BJ (cell line): ENCODE data around the gene AKAP6. TPM values are rescaled to one million over a fixed set of nuclear protein-coding genes. Genes with fewer than 3 reads are reported as not detected.
"Not testable (repeated sequence)": the region's sequence is repeated elsewhere in the genome, so short reads cannot be mapped to it uniquely, and the experiment has no call there.

Experiments
- CTCF ChIA-PET: fragments of 350-600 bp; formaldehyde crosslinking; extraction: SDS; loops from one replicate; lab custom pipeline; 2021; ENCODE audit warnings: antibody characterized with exemption, inconsistent platforms; lab: Yijun Ruan, JAX
- POLR2A ChIA-PET: fragments of 300-600 bp; sonication (Branson Sonifier 250); formaldehyde crosslinking; extraction: SDS; loops from one replicate; lab custom pipeline; 2021; ENCODE audit warnings: antibody characterized with exemption; lab: Charles Lee
- DNase-seq: peaks from one replicate; pipeline ENCODE4 v3.0.0-alpha.2; 2011; ENCODE audit warnings: low read depth
- H3K27me3 ChIP-seq: 2 replicates; pipeline ENCODE4 v1.6.0; 2011; ENCODE audit warnings: low read length; ENCODE audit not compliant: control insufficient read depth, insufficient read depth
- H3K36me3 ChIP-seq: 2 replicates; pipeline ENCODE4 v1.5.1; 2011; ENCODE audit warnings: low read length; ENCODE audit not compliant: control insufficient read depth, insufficient read depth
- H3K4me3 ChIP-seq: 2 replicates; pipeline ENCODE4 v1.5.1; 2011; ENCODE audit warnings: low read depth, mild to moderate bottlenecking, control low read depth, low read length
- polyA plus RNA-seq: library from polyadenylated mRNA; depleted of rRNA; stranded (reverse); fragments of >200 nt; gene quantifications from 2 replicates; pipeline ENCODE4 v1.2.3, GENCODE V29; 2011
- TF ChIP-seq, protein P1 (sequence below): IDR thresholded peaks from 2 replicates; pipeline ENCODE4 v1.5.1; 2011; ENCODE audit warnings: low read depth, mild to moderate bottlenecking, control low read depth, inconsistent platforms, low read length, moderate library complexity; ENCODE audit not compliant: insufficient read depth

The AKAP6 gene
- polyA plus RNA-seq, 1 experiment: 18.5 TPM

DNA sequence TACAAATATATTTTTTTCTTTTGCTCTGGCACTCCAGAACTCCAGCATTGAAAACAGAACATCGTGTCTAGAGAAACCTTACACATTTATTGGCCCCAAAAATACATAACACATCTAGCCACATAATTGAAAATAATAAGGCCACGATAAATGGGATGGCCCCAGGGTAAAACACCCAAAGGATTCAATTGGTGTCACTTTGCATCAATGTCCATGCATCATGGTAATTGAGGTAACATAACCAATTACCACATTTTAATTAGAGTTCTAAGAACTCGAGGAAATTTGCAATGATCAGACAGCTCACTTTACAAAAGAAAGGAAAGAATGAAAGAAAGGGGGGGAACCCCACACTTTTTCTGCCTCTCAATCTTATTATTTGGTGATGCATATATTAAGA, 457.8 kb downstream of the AKAP6 start:
- ChIA-PET POLR2A (no interaction called here), CTCF (no interaction called here)
- Histone ChIP-seq H3K27me3 (no peaks in the 10 kb centered on the region), H3K36me3 (no peaks in the 10 kb centered on the region), H3K4me3 (no peak overlapping the region)
- TF ChIP-seq, protein P1, sequence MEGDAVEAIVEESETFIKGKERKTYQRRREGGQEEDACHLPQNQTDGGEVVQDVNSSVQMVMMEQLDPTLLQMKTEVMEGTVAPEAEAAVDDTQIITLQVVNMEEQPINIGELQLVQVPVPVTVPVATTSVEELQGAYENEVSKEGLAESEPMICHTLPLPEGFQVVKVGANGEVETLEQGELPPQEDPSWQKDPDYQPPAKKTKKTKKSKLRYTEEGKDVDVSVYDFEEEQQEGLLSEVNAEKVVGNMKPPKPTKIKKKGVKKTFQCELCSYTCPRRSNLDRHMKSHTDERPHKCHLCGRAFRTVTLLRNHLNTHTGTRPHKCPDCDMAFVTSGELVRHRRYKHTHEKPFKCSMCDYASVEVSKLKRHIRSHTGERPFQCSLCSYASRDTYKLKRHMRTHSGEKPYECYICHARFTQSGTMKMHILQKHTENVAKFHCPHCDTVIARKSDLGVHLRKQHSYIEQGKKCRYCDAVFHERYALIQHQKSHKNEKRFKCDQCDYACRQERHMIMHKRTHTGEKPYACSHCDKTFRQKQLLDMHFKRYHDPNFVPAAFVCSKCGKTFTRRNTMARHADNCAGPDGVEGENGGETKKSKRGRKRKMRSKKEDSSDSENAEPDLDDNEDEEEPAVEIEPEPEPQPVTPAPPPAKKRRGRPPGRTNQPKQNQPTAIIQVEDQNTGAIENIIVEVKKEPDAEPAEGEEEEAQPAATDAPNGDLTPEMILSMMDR: no peak
- DNase-seq: no peak

DNA sequence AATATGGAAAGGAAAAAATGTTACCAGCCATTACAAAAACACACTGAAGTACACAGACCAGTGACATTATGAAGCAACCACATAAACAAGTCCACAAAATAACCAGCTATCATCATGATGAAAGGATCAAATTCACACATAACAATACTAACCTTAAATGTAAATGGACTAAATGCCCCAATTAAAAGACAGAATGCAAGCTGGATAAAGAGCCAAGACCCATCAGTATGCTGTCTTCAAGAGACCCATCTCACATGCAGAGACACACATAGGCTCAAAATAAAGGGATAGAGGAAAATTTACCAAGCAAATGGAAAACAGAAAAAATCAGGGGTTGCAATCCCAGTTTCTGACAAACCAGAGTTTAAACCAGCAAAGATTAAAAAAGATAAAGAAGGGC, 463.9 kb downstream of the AKAP6 start:
- DNase-seq, H3K27me3 ChIP-seq, H3K36me3 ChIP-seq, POLR2A ChIA-PET, H3K4me3 ChIP-seq: not testable (repeated sequence)
- CTCF ChIA-PET: interaction anchor here (1.5 kb wide), 1 partner anchor 10 kb away, joined by 3 read pairs; no protein-coding TSS in a partner anchor

DNA sequence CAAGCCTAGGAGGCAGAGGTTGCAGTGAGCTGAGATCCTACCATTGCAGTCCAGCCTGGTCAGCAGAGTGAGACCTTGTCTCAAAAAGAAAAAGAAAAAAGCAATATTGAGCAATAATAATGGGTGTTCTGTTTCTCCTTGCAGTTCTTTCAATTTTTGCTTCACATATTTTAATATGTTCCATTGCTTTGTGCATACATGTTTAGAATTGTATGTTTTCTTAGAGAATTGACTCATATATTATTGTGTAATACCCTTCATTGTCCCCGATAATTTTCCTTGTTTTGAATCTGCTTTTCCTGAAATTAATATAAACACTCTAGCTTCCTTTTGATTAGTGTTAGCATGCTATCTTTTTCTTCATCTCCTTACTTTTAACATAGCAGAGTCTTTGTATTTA, 471.2 kb downstream of the AKAP6 start:
- ChIA-PET CTCF (no interaction called here), POLR2A (no interaction called here)
- TF ChIP-seq, protein P1: no peak
- DNase-seq: no peak
- no peaks in the 10 kb centered on the region for H3K27me3 ChIP-seq
- no peak overlapping the region for H3K4me3 ChIP-seq
- H3K36me3 ChIP-seq: no peaks in the 10 kb centered on the region

- POLR2A ChIA-PET: interaction anchor here (0.6 kb wide), 1 partner anchor 24 kb away, joined by 4 read pairs; no protein-coding TSS in a partner anchor
- H3K36me3 ChIP-seq: no peaks in the 10 kb centered on the region
- CTCF ChIA-PET: no interaction called here
- H3K27me3 ChIP-seq: no peaks in the 10 kb centered on the region
- no peak for DNase-seq
- TF ChIP-seq, protein P1: no peak
- no peak overlapping the region for H3K4me3 ChIP-seq
These were observed 473.2 kb downstream of the AKAP6 start for GRCh38 chr14:32802295-32802694.

DNA sequence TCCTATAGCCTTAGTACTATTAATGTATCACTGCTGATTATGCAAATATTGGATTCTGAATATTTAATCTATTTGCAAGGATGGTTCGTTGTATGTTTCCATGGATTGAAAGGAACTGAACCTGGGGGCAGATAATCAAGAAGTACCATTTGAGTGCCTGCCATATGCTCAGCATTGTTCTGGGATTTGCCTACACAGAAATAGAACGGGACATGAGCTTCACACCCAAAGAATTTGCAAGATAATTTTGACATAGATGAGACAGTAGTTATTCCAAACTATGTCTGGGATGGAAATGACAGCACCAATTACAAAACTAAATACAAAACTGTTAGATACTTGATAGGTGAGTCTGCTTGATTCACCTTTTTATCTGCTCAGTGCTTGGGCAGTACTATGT, 476.9 kb downstream of the AKAP6 start:
- TF ChIP-seq, protein P1: no peak
- H3K4me3 ChIP-seq: no peak overlapping the region
- no peak for DNase-seq
- POLR2A ChIA-PET: no interaction called here
- CTCF ChIA-PET: no interaction called here
- no peaks in the 10 kb centered on the region for H3K36me3 ChIP-seq
- H3K27me3 ChIP-seq: no peaks in the 10 kb centered on the region

- CTCF ChIA-PET: interaction anchor here (0.8 kb wide), 1 partner anchor 17 kb away, joined by 3 read pairs; no protein-coding TSS in a partner anchor
- no peaks in the 10 kb centered on the region for H3K36me3 ChIP-seq
These were observed 479.5 kb downstream of the AKAP6 start for GRCh38 chr14:32808644-32809043.

More at GRCh38 chr14:32808644-32809043, 479.5 kb downstream of the AKAP6 start:
- POLR2A ChIA-PET: no interaction called here
- TF ChIP-seq, protein P1: no peak
- no peaks in the 10 kb centered on the region for H3K27me3 ChIP-seq
- DNase-seq: no peak
- H3K4me3 ChIP-seq: no peak overlapping the region
